Lower leg skin (tissue), 4 donors: ENCODE data around the gene DMXL1. TPM values are rescaled to one million over a fixed set of nuclear protein-coding genes. Genes with fewer than 3 reads are reported as not detected.
"Not testable (repeated sequence)": the region's sequence is repeated elsewhere in the genome, so short reads cannot be mapped to it uniquely, and the experiment has no call there.

Experiments used
- DNase-seq, 2 donors: peaks; one replicate each; pipeline ENCODE4 v3.0.0-alpha.2; 2019; ENCODE audit warnings: low spot score in 2 of 2
- H3K4me3 ChIP-seq: fragments of 200-600 bp; sonication (generic); 2 replicates; pipeline ENCODE4 v1.5.1; 2017; ENCODE audit warnings: mild to moderate bottlenecking, low read depth; ENCODE audit not compliant: poor library complexity, severe bottlenecking
- CTCF ChIP-seq, 3 donors: fragments of 450-650 bp; IDR thresholded peaks; one replicate each; pipeline ENCODE4 v1.5.1; 2016; ENCODE audit warnings: antibody characterized with exemption in 3 of 3, mild to moderate bottlenecking in 3 of 3, moderate library complexity in 2 of 3
- POLR2A ChIP-seq, 2 donors: fragments of 450-650 bp; IDR thresholded peaks; one replicate each; pipeline ENCODE4 v1.6.1; 2016 to 2017; ENCODE audit warnings: antibody characterized with exemption in 2 of 2, mild to moderate bottlenecking in 1 of 2, moderate library complexity in 1 of 2
- WGBS, 2 donors: methylation state at CpG; one replicate each; pipeline ENCODE4 v1.1.5; 2018; 5-methylcytosine and 5-hydroxymethylcytosine counted together
- intact Hi-C: fragments of 100-400 bp; cut with DNase I; formaldehyde crosslinking; loops from one replicate; pipeline ENCODE4 v1.15.0; 2023; ENCODE audit warnings: low total_unique reads
- total RNA-seq, 4 donors: library from RNA; depleted of rRNA; stranded (reverse); fragments of >200 nt; gene quantifications; one replicate each; pipeline ENCODE4 v1.1.0, GENCODE V29; 2016

DMXL1 gene
- total RNA-seq, 4 donors from 2014 or later = 34.7 to 52.4 (median 36.6) TPM

GRCh38 chr5:119118000-119118399, 47.1 kb downstream of the DMXL1 start:
- DNase-seq = no peak
- TF ChIP-seq CTCF (IDR thresholded peaks at IDR 0.05) = no peak
- no peak overlapping the region for H3K4me3 ChIP-seq
- intact Hi-C loops = no loop called here

GRCh38 chr5:119120893-119121292, 50.0 kb downstream of the DMXL1 start:
- DNase-seq = no peak
- WGBS, 2 donors = 96 to 97% methylated on average over 4 of the region's 4 CpGs
- no peak for TF ChIP-seq POLR2A (IDR thresholded peaks at IDR 0.05)
- no peak for TF ChIP-seq CTCF (IDR thresholded peaks at IDR 0.05)
- intact Hi-C loops = no loop called here
- H3K4me3 ChIP-seq = no peak overlapping the region

- 92 to 97% methylated on average over 14 to 21 of the region's 27 CpGs for WGBS, 2 donors
- DNase-seq, H3K4me3 ChIP-seq, intact Hi-C loops: not testable (repeated sequence)
Measured at GRCh38 chr5:119122474-119122873, 51.6 kb downstream of the DMXL1 start.

- no peak overlapping the region for H3K4me3 ChIP-seq
- no peak for DNase-seq
- TF ChIP-seq CTCF (IDR thresholded peaks at IDR 0.05) (no peak), POLR2A (IDR thresholded peaks at IDR 0.05) (no peak)
- 96% methylated on average over 2 of the region's 2 CpGs for WGBS, 2 donors
- intact Hi-C loops = no loop called here
Measured at GRCh38 chr5:119123280-119123679, 52.4 kb downstream of the DMXL1 start.

GRCh38 chr5:119129770-119130169, 58.9 kb downstream of the DMXL1 start:
- no peak overlapping the region for H3K4me3 ChIP-seq
- TF ChIP-seq CTCF (IDR thresholded peaks at IDR 0.05) = no peak
- no peak for TF ChIP-seq POLR2A (IDR thresholded peaks at IDR 0.05)
- intact Hi-C loops = no loop called here
- WGBS, 2 donors = 87 to 94% methylated on average over 2 of the region's 2 CpGs
- no peak for DNase-seq

- no peak for DNase-seq
- H3K4me3 ChIP-seq = no peak overlapping the region
- TF ChIP-seq CTCF (IDR thresholded peaks at IDR 0.05) (no peak), POLR2A (IDR thresholded peaks at IDR 0.05) (no peak)
- 96 to 99% methylated on average over 2 of the region's 2 CpGs for WGBS, 2 donors
- intact Hi-C loops = no loop called here
Measured at GRCh38 chr5:119131530-119132304, 60.8 kb downstream of the DMXL1 start.

GRCh38 chr5:119135743-119136142, 64.9 kb downstream of the DMXL1 start:
- intact Hi-C loops, H3K4me3 ChIP-seq, DNase-seq: not testable (repeated sequence)
- WGBS, 2 donors = 98 to 99% methylated on average over 4 of the region's 4 CpGs
